ENCODE results near the gene VPS13D.
A peak's percentile ranks its signal among the peaks of the same experiment; 100 is the strongest.

GRCh38 chr1:12488666-12489354, 259.0 kb downstream of the VPS13D start:
- TF ChIP-seq CEBPB (IDR thresholded peaks at IDR 0.05; ENCODE audit: low read depth, low read length) (peak; percentile 28; the same call in 1 of the 2 replicates), CTCF (conservative IDR thresholded peaks at IDR 0.05; ENCODE audit: low read depth, low read length) (no peak), POLR2A (IDR thresholded peaks at IDR 0.05; ENCODE audit: low read depth, low read length) (no peak), RCOR1 (IDR thresholded peaks at IDR 0.05; ENCODE audit: insufficient replicate concordance, low read length) (no peak), USF2 (IDR thresholded peaks at IDR 0.05; ENCODE audit: low read depth, low read length) (no peak), MAFK (IDR thresholded peaks at IDR 0.05; ENCODE audit: low read depth, low read length) (no peak)
